ENCODE data around the gene TOP2B. TPM values are rescaled to one million over a fixed set of nuclear protein-coding genes. Genes with fewer than 3 reads are reported as not detected.

Gene TOP2B
- total RNA-seq, 1 donor from 2014 or later: 195 TPM

Small RNA genes within 50 kb of the gene (microRNA-seq; reads per million reads assigned to microRNA genes)
- 0.56 reads per million for gene MIR4442 (ENCODE audit: unreplicated experiment)

Other genes with a start within 250 kb of the TOP2B start
- gene RARB, start 236.6 kb downstream of the TOP2B start, total RNA-seq (ENCODE audit: unreplicated experiment): not detected
- gene NGLY1, start 118.5 kb upstream of the TOP2B start, total RNA-seq (ENCODE audit: unreplicated experiment): 22.8 TPM
- 11.4 TPM for gene OXSM, start 125.2 kb upstream of the TOP2B start, total RNA-seq (ENCODE audit: unreplicated experiment)